Spinal cord (tissue), 10 donors: Measurements from ENCODE around the gene SLBP. TPM values are rescaled to one million over a fixed set of nuclear protein-coding genes. Genes with fewer than 3 reads are reported as not detected.

ENCODE experiments used
- DNase-seq, 6 donors: peaks; one replicate each; pipeline versions ENCODE4 v3.0.0 to v3.0.0-alpha.2; 2013 to 2015; ENCODE audit warnings: low spot score in 6 of 6, low read depth in 4 of 6
- H3K27ac ChIP-seq: one replicate; pipeline ENCODE4 v1.5.1; 2013; ENCODE audit warnings: low read depth, low read length, control low read depth
- H3K27me3 ChIP-seq: one replicate; pipeline ENCODE4 v1.6.1; 2013; ENCODE audit warnings: low read length; ENCODE audit not compliant: control insufficient read depth, insufficient read depth
- H3K36me3 ChIP-seq: one replicate; pipeline ENCODE4 v1.6.1; 2013; ENCODE audit warnings: low read length; ENCODE audit not compliant: control insufficient read depth, insufficient read depth
- H3K4me1 ChIP-seq: one replicate; pipeline ENCODE4 v1.6.1; 2013; ENCODE audit warnings: low read length; ENCODE audit not compliant: control insufficient read depth, insufficient read depth
- H3K4me3 ChIP-seq: one replicate; pipeline ENCODE4 v1.5.1; 2013; ENCODE audit warnings: low read depth, low read length, control low read depth
- H3K9me3 ChIP-seq: one replicate; pipeline ENCODE4 v1.6.1; 2013; ENCODE audit warnings: low read length; ENCODE audit not compliant: control insufficient read depth, insufficient read depth
- whole genome bisulfite sequencing: methylation state at CpG from one replicate; pipeline ENCODE4 v1.1.5; 2013; ENCODE audit warnings: missing lambda C conversion rate; ENCODE audit not compliant: insufficient coverage; 5-methylcytosine and 5-hydroxymethylcytosine counted together
- long read RNA-seq, 4 donors: transcript quantifications; one replicate each; lab custom pipeline, GENCODE V29; 2026
- polyA plus RNA-seq, 2 donors: library from polyadenylated mRNA; unstranded; fragments of 120-200 nt; gene quantifications; one replicate each; pipeline ENCODE4 v1.2.1, GENCODE V29; 2013; ENCODE audit not compliant: insufficient read length in 2 of 2
- total RNA-seq, 2 donors: library from RNA; depleted of rRNA in 1 of 2; stranded (reverse); fragments of 120-200 nt in 1 of 2; fragments of >200 nt in 1 of 2; gene quantifications; one replicate each; pipeline versions ENCODE4 v1.2.3 to v1.2.4, GENCODE V29; 2013 to 2014
- donor health status: healthy.

The SLBP gene
- total RNA-seq (10 to 100 TPM; 37.0 to 54.1 TPM), polyA plus RNA-seq (10 to 100 TPM; 58.6 to 59.9 TPM)
- long read RNA-seq, donor 1, transcript SLBP-206 (8 exons, 1,977 nt), result major isoform, 27 of 28 reads
- long read RNA-seq, donor 1, partial matches to known transcripts, result 0 of 28 reads
- long read RNA-seq, donor 1, other reads (novel, unspliced or antisense), result 0 of 28 reads
- long read RNA-seq, donor 2, transcript SLBP-206 (8 exons, 1,977 nt), result major isoform, 10 of 10 reads
- long read RNA-seq, donor 2, partial matches to known transcripts, result 0 of 10 reads
- long read RNA-seq, donor 2, other reads (novel, unspliced or antisense), result 0 of 10 reads
- long read RNA-seq, donor 3, transcript SLBP-206 (8 exons, 1,977 nt), result major isoform, 12 of 13 reads
- long read RNA-seq, donor 3, partial matches to known transcripts, result 0 of 13 reads
- long read RNA-seq, donor 3, other reads (novel, unspliced or antisense), result 0 of 13 reads
- long read RNA-seq, donor 4, transcript SLBP-206 (8 exons, 1,977 nt), result major isoform, 26 of 32 reads
- long read RNA-seq, donor 4, partial matches to known transcripts, result 5 of 32 reads
- long read RNA-seq, donor 4, other reads (novel, unspliced or antisense), result 0 of 32 reads

GRCh38 chr4:1712216-1713002 lies at the start of gene SLBP:
TSS of gene SLBP (minus strand) at chr4:1712319. CDS start at chr4:1712188, 131 bp downstream.
- peak within 1 kb of the TSS; percentile 75 for H3K27ac ChIP-seq
- no peaks in the 10 kb centered on the region for H3K27me3 ChIP-seq
- DNase-seq, result peak in 5 of 6 donors; percentile 75 to 97 (median 86)
- H3K4me3 ChIP-seq, result peak within 1 kb of the TSS; percentile 66
- H3K4me1 ChIP-seq, result peaks cover 34% of the 10 kb centered on the region
- WGBS, result under 1% methylated on average over 98 of the region's 98 CpGs
- H3K9me3 ChIP-seq, result no peaks in the 10 kb centered on the region
- peaks cover 25% of the 10 kb centered on the region for H3K36me3 ChIP-seq

- no peak overlapping the region for H3K27ac ChIP-seq
- peaks cover 75% of the 10 kb centered on the region for H3K4me1 ChIP-seq
- no peak overlapping the region for H3K4me3 ChIP-seq
- no peak for DNase-seq
- peaks cover 14% of the 10 kb centered on the region for H3K36me3 ChIP-seq
- H3K9me3 ChIP-seq, result no peaks in the 10 kb centered on the region
- H3K27me3 ChIP-seq, result peaks cover 16% of the 10 kb centered on the region
- 65% methylated on average over 11 of the region's 32 CpGs for WGBS
Measured at GRCh38 chr4:1761130-1761689, 49.1 kb upstream of the SLBP start.

GRCh38 chr4:1760521-1761071 lies 48.5 kb upstream of the SLBP start:
- Histone ChIP-seq H3K4me1 (peaks cover 68% of the 10 kb centered on the region), H3K27me3 (peaks cover 11% of the 10 kb centered on the region), H3K4me3 (no peak overlapping the region), H3K27ac (peak overlapping the region; percentile 50), H3K9me3 (no peaks in the 10 kb centered on the region), H3K36me3 (peaks cover 10% of the 10 kb centered on the region)
- 11% methylated on average over 20 of the region's 25 CpGs for WGBS
- DNase-seq, result peak in 2 of 6 donors; percentile 56 to 82

- WGBS, result 32% methylated on average over 6 of the region's 13 CpGs
- DNase-seq, result no peak
- Histone ChIP-seq H3K36me3 (peaks cover 10% of the 10 kb centered on the region), H3K27me3 (peaks cover 8% of the 10 kb centered on the region), H3K9me3 (no peaks in the 10 kb centered on the region), H3K4me1 (peaks cover 61% of the 10 kb centered on the region), H3K4me3 (no peak overlapping the region), H3K27ac (peak overlapping the region; percentile 50)
Measured at GRCh38 chr4:1759818-1760223, 47.7 kb upstream of the SLBP start.

GRCh38 chr4:1759170-1759817 lies 47.2 kb upstream of the SLBP start:
- 74% methylated on average over 15 of the region's 19 CpGs for WGBS
- Histone ChIP-seq H3K27me3 (peaks cover 6% of the 10 kb centered on the region), H3K4me3 (no peak overlapping the region), H3K27ac (no peak overlapping the region), H3K36me3 (peaks cover 10% of the 10 kb centered on the region), H3K4me1 (peaks cover 55% of the 10 kb centered on the region), H3K9me3 (no peaks in the 10 kb centered on the region)
- DNase-seq, result no peak

- H3K27me3 ChIP-seq, result peaks cover 2% of the 10 kb centered on the region
- H3K4me1 ChIP-seq, result peaks cover 53% of the 10 kb centered on the region
- H3K27ac ChIP-seq, result no peak overlapping the region
- no peak for DNase-seq
- peaks cover 10% of the 10 kb centered on the region for H3K36me3 ChIP-seq
- no peak overlapping the region for H3K4me3 ChIP-seq
- WGBS, result 88% methylated on average over 27 of the region's 27 CpGs
- no peaks in the 10 kb centered on the region for H3K9me3 ChIP-seq
Measured at GRCh38 chr4:1758306-1759121, 46.4 kb upstream of the SLBP start.

- H3K4me3 ChIP-seq, result no peak overlapping the region
- DNase-seq, result no peak
- peaks cover 49% of the 10 kb centered on the region for H3K4me1 ChIP-seq
- no peaks in the 10 kb centered on the region for H3K9me3 ChIP-seq
- peaks cover 2% of the 10 kb centered on the region for H3K27me3 ChIP-seq
- 74% methylated on average over 15 of the region's 17 CpGs for WGBS
- no peak overlapping the region for H3K27ac ChIP-seq
- H3K36me3 ChIP-seq, result peaks cover 10% of the 10 kb centered on the region
Measured at GRCh38 chr4:1757836-1758235, 45.7 kb upstream of the SLBP start.

- no peak for DNase-seq
- no peaks in the 10 kb centered on the region for H3K27me3 ChIP-seq
- no peaks in the 10 kb centered on the region for H3K9me3 ChIP-seq
- 87% methylated on average over 17 of the region's 20 CpGs for WGBS
- no peak overlapping the region for H3K27ac ChIP-seq
- peaks cover 49% of the 10 kb centered on the region for H3K4me1 ChIP-seq
- peaks cover 12% of the 10 kb centered on the region for H3K36me3 ChIP-seq
- no peak overlapping the region for H3K4me3 ChIP-seq
Measured at GRCh38 chr4:1756893-1757779, 45.0 kb upstream of the SLBP start.
